ENCODE results near the gene INKA2.

Gene INKA2

GRCh38 chr1:111731956-111732355 lies 7.2 kb downstream of the INKA2 start:
- DNase-seq, result no peak

- no peak for DNase-seq
Measured at GRCh38 chr1:111730706-111731105, 8.5 kb downstream of the INKA2 start.

- DNase-seq, result no peak
Measured at GRCh38 chr1:111729946-111730681, 9.1 kb downstream of the INKA2 start.

GRCh38 chr1:111729271-111729921 lies 9.8 kb downstream of the INKA2 start:
- DNase-seq, result no peak

- no peak for DNase-seq
Measured at GRCh38 chr1:111727056-111727455, 12.1 kb downstream of the INKA2 start.

DNA sequence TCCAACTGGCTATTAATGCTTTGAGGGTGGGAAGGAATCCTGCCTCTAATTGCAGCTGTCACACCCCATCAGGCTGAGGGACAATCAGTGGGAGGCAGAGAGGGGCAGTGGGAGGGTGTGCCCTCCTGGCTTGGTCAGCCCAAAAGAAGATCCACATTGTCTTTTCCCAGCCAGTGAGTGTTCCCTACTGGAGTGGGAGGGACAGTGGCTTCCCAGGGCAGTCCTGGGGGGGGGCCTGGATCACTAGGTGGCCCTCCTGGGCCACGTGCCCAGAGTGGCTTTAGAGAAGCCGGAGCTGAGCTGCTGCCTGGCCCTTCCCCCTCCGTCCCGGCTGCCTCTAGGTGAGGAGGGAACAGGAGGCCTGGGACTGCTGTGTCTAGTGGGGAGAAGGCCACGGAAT lies 14.0 kb downstream of the INKA2 start:
- DNase-seq, result no peak

GRCh38 chr1:111723871-111724270 lies 15.3 kb downstream of the INKA2 start:
- no peak for DNase-seq

GRCh38 chr1:111723091-111723806 lies 15.9 kb downstream of the INKA2 start:
- DNase-seq, result no peak

GRCh38 chr1:111720977-111721786 lies 18.0 kb downstream of the INKA2 start:
- no peak for DNase-seq

DNA sequence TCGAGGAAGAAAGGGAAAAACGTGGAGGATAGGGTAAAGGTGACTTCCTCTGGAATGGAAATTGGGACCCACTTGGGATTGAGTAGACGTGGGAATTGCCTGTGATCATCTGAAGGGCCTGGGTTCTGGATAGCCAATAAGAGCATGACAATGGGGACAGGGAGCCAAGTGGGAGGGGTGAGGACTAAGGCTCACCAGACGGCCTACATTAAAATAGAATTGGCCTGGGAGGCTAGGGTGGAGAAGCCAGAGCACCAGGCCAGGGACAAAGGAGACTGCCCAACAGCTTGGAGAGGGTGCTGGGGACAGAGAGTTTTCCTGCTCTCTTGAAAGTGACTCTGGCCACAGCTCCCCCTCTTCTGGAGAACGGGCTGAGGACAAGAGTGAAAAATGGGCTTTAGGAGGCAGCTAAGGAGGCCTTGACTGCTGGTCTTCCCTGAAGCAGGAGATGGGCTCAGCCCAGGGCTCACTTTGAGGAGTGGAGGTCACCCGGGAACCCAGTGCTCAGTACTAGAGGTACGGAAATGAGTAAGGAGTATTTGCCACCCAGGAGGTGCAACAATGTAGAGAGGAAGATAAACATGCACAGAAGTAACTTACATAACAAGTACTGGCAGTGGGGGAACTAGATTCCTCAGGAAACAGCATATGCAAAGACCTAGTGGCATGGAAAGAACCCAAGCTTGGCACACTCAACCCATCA lies 18.8 kb downstream of the INKA2 start:
- DNase-seq, result no peak

DNA sequence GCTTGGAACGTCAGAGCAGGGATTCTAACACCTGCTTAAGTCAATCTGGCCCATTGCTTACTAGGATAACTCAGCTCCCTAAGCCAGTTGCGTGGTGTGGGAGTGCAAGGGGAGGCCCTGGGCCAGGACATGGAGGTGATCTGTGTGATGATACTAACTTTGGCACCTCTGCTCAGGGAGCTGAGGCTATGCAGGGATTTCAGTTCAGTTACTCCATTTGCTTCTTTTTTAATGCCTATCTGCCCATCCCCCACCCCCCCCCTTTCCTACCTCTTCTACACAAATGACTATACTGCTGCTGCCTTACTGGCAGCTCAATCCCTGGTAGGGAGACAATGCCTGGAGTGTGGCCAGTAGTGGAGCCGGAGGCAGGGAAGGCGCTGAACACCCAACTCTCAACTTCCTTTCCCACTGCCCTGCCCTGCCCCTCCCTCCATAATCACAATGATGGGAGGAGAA lies 19.5 kb downstream of the INKA2 start:
- DNase-seq, result no peak

DNA sequence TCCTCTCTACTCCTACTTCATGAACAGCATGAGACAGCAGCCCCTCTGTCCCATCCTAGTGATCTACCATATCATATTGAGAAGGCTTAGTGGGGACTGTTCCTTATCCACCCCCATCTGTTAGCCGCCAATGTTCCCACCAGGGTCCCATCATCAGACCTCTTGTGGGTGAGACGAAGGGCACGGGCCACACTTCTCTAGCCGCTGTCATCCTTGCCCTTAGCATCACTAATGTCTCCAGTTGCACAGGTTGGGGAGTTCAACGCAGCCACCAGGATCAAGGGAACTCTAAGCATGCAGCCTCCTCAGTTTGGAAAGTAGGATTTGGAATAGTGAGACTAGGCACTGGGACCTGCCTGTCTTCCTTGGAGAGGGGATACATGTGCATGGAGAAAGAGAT lies 20.1 kb downstream of the INKA2 start:
- no peak for DNase-seq

DNA sequence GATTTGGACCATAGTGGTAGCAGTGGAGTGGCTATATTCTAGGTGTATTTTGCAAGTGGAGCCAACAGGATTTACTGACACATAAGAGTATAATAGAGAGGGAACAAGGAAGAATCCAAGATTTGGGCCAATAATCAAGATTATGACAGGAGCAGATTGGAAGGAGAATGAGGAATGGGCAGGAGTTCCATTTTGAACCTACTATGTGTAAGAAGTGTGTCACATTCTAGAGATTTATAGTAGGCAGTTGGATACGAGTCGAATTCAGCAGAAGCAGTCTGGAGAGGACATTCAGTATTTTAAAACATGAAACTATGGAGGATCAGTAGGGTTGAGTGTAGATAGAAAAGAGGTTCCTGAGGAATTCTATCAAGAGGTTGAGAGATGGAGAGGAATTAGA lies 21.7 kb downstream of the INKA2 start:
- no peak for DNase-seq

DNA sequence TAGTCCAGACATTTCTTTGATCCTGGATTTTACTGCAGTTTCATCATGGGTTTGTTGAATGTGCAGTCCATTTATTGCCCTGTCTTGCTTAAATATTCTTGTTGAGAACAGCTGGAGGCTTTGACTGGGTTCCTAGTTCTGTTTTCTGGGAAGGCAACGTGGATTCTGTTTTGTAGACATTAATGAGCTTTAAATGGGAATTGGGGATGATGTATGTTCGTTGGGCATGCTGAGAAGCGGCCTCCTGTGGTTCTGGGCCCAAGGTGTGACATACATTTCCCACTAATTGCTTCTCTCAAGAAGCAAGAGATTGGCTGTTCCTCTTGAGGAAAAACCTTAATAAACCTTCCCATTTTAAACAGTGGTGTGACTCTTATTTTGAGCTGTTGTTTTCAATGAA lies 22.9 kb downstream of the INKA2 start:
- DNase-seq, result no peak

DNA sequence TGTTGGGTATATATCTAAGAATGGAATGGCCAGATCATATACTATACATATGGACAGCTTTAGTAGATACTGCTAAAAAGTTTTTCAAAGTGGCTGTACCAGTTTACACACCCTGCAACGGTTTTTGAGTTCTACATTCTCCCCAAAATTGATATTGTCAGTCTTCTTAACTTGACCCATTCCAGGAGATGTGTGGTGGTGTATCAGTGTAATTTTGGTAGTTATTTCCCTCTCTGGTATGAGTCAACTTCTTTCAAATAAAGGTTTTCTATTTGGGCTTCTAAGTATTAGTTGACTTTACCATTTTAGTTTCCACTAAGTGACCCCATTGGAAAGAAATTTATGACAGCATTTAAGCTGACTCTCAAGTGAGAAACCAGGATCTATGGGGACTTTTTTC lies 29.2 kb downstream of the INKA2 start:
- DNase-seq, result no peak

- DNase-seq, result no peak
Measured at GRCh38 chr1:111707906-111708305, 31.3 kb downstream of the INKA2 start.

DNA sequence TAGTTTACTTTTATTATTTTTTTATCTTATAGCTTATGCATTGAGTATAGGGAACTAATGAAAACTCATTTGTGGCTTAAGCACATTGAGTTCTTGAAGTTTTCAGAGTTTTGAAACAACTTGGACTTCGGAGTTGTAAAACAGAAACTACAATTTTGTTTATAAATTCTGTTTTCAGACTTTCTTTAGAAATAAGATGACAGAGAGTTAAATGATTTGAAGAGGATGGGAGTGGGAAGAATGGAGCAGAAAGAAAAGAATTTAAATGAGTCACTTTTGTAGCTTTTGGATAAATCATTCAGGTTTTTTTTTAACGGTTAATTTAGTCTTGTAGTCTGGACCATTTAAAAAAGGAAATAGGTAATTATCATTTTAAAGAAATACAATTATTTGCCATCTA lies 32.3 kb downstream of the INKA2 start:
- no peak for DNase-seq

DNA sequence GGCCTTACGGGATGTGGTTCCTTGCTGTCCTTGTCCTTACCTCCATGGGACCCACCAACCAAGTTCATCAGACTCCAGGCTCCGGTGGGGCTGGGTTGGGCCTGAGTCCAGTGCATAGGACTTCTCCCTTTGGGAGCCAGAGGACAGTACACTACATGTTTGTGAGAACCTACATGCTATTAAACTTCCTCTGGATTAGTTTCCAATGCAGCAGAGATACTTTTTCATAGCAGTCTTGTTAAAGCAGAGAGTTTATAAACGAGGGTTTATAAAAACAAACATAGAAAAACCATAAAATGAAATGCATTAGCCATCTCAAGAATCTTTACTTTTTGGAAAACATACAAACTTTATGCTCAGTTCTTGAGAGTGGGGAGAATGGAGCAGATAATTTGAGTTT lies 33.4 kb downstream of the INKA2 start:
- no peak for DNase-seq

DNA sequence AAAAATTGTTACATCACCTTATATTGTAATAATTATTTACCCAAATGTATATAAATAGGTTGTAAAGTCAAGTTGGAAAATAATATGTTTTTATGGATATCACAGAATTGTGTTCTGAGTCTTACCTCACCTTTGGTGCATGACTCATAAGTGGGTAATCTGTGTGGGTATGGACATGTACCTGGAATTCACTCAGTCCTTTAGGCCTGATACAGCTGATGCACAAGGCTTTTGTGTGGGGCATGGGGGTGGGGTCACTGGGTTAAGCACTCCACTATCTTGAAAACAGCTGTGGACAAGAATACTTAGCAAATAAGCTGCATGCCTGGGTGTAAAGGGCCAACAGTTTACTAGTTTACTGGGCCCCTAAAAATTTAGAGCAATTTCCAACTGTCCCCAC lies 34.4 kb downstream of the INKA2 start:
- DNase-seq, result no peak

DNA sequence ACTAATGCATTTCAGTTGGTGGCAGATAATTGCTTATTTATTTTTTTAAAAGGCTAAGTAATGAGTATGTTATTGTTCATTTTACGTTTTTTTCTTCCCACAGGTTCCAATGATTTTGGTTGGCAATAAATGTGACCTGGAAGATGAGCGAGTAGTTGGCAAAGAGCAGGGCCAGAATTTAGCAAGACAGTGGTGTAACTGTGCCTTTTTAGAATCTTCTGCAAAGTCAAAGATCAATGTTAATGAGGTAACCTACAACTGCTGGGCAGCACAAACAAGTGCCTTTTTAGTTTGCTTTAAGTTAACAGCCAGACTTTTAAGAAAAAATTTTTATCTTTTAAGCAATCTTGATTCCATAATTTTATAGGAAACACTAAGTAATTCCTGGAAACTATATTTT lies 35.0 kb downstream of the INKA2 start:
- no peak for DNase-seq

DNA sequence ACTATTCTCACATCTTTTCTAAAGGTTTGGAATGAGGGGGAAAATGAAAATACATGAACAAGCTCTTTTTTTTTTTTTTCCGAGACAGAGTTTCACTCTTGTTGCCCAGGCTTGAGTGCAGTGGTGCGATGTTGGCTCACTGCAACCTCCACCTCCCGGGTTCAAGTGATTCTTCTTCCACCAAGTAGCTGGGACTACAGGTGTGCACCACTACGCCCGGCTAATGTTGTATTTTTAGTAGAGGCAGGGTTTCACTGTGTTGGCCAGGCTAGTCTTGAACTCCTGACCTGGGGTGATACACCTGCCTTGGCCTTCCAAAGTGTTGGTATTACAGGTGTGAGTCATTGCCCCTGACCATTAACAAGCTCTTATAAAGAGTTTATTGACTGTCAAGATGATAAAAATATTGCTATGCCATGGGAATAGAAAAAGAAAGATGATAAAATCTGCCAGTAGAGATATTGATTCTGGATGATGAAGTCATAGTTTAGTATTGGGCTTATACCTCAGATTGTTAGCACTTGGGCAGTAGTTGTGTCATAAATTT lies 36.6 kb downstream of the INKA2 start:
- no peak for DNase-seq

GRCh38 chr1:111699268-111699667 lies 39.9 kb downstream of the INKA2 start:
- no peak for DNase-seq
